Endodermal cell (in vitro differentiated cells): ENCODE data around the gene SYNJ2. TPM values are rescaled to one million over a fixed set of nuclear protein-coding genes. Genes with fewer than 3 reads are reported as not detected.
"Not testable (repeated sequence)": the region's sequence is repeated elsewhere in the genome, so short reads cannot be mapped to it uniquely, and the experiment has no call there.

ENCODE experiments used
- DNase-seq: peaks from one replicate; pipeline ENCODE4 v3.0.0-alpha.2; 2017
- H3K27ac ChIP-seq: 2 replicates; pipeline ENCODE4 v1.5.1; 2013; ENCODE audit warnings: mild to moderate bottlenecking, low read depth, low read length, moderate library complexity
- H3K27me3 ChIP-seq: 2 replicates; pipeline ENCODE4 v1.6.1; 2013; ENCODE audit warnings: mild to moderate bottlenecking, low read length, moderate library complexity; ENCODE audit not compliant: insufficient read depth, control insufficient read depth, poor library complexity, severe bottlenecking
- H3K36me3 ChIP-seq: 2 replicates; pipeline ENCODE4 v1.7.0; 2013; ENCODE audit warnings: mild to moderate bottlenecking, low read length, moderate library complexity; ENCODE audit not compliant: control insufficient read depth, insufficient read depth
- H3K4me1 ChIP-seq: one replicate; pipeline ENCODE4 v1.7.0; 2013; ENCODE audit warnings: low read length; ENCODE audit not compliant: control insufficient read depth, insufficient read depth
- H3K4me3 ChIP-seq: 2 replicates; pipeline ENCODE4 v1.5.1; 2013; ENCODE audit warnings: mild to moderate bottlenecking, low read length, moderate library complexity
- H3K9ac ChIP-seq: 2 replicates; pipeline ENCODE4 v1.6.1; 2013; ENCODE audit warnings: mild to moderate bottlenecking, low read length, moderate library complexity; ENCODE audit not compliant: poor library complexity, severe bottlenecking; ENCODE audit errors: extremely low read depth
- H3K9me3 ChIP-seq: 2 replicates; pipeline ENCODE4 v1.6.1; 2013; ENCODE audit warnings: mild to moderate bottlenecking, low read length, moderate library complexity; ENCODE audit not compliant: control insufficient read depth
- H3K27ac Mint-ChIP-seq: 2 replicates; pipeline ENCODE4 v1.8.0; 2020; ENCODE audit warnings: mixed read lengths
- H3K27me3 Mint-ChIP-seq: 2 replicates; pipeline ENCODE4 v1.8.0; 2021; ENCODE audit warnings: mild to moderate bottlenecking, mixed read lengths; ENCODE audit not compliant: insufficient read depth
- H3K36me3 Mint-ChIP-seq: 2 replicates; pipeline ENCODE4 v1.8.0; 2020; ENCODE audit warnings: low read depth, mixed read lengths
- H3K4me1 Mint-ChIP-seq: 2 replicates; pipeline ENCODE4 v1.8.0; 2020; ENCODE audit warnings: mixed read lengths
- H3K4me3 Mint-ChIP-seq: 2 replicates; pipeline ENCODE4 v1.8.0; 2020; ENCODE audit warnings: mild to moderate bottlenecking, moderate library complexity, mixed read lengths
- H3K9me3 Mint-ChIP-seq: 2 replicates; pipeline ENCODE4 v1.8.0; 2020; ENCODE audit warnings: mild to moderate bottlenecking, mixed read lengths
- CTCF ChIP-seq: fragments of 200-600 bp; sonication (generic); conservative IDR thresholded peaks from 2 replicates; pipeline ENCODE4 v1.5.0; 2021; ENCODE audit warnings: antibody characterized with exemption, mild to moderate bottlenecking
- WGBS, 2 experiments: methylation state at CpG; one replicate each; pipeline versions ENCODE4 v1.1.5 to v1.1.7; 2013; ENCODE audit warnings: missing lambda C conversion rate in 2 of 2, mixed read lengths in 1 of 2; ENCODE audit not compliant: insufficient coverage in 1 of 2, insufficient read length in 1 of 2; 5-methylcytosine and 5-hydroxymethylcytosine counted together
- total RNA-seq, 2 donors: library from RNA; stranded (reverse); fragmentation: NEBNext Ultra II Directional in 1 of 2; extraction: Animal tissue kit (Norgen Biotek cat#: 25700) in 1 of 2; gene quantifications; 2 replicates in 1 of 2; 3 replicates in 1 of 2; pipeline ENCODE4 v1.2.1, GENCODE V29; 2021

The SYNJ2 gene
- total RNA-seq, 2 donors from 2014 or later = 21.2 to 32.8 TPM

- H3K9me3 ChIP-seq = no peaks in the 10 kb centered on the region
- TF ChIP-seq CTCF = no peak
- no peaks in the 10 kb centered on the region for H3K27me3 ChIP-seq
- peaks cover 10% of the 10 kb centered on the region for H3K4me1 ChIP-seq
- no peak for DNase-seq
- no peak overlapping the region for H3K9ac ChIP-seq
- Mint-ChIP-seq H3K4me3 (no peak overlapping the region), H3K27ac (no peak overlapping the region), H3K36me3 (peaks cover 67% of the 10 kb centered on the region), H3K9me3 (no peaks in the 10 kb centered on the region), H3K4me1 (peaks cover 5% of the 10 kb centered on the region), H3K27me3 (no peaks in the 10 kb centered on the region)
- no peak overlapping the region for H3K4me3 ChIP-seq
- H3K27ac ChIP-seq = no peak overlapping the region
- WGBS, 2 experiments = 80 to 89% methylated on average over 1 to 2 of the region's 3 CpGs
- H3K36me3 ChIP-seq = peaks cover 90% of the 10 kb centered on the region
Measured at GRCh38 chr6:157937318-157937717, 44.3 kb upstream of the SYNJ2 start.

- no peak overlapping the region for H3K27ac ChIP-seq
- no peaks in the 10 kb centered on the region for H3K27me3 ChIP-seq
- peaks cover 92% of the 10 kb centered on the region for H3K36me3 ChIP-seq
- H3K9me3 Mint-ChIP-seq = no peaks in the 10 kb centered on the region
- DNase-seq = no peak
- H3K4me3 Mint-ChIP-seq = no peak overlapping the region
- no peaks in the 10 kb centered on the region for H3K9me3 ChIP-seq
- 93 to 97% methylated on average over 5 to 6 of the region's 6 CpGs for WGBS, 2 experiments
- no peak overlapping the region for H3K27ac Mint-ChIP-seq
- peaks cover 66% of the 10 kb centered on the region for H3K36me3 Mint-ChIP-seq
- peaks cover 10% of the 10 kb centered on the region for H3K4me1 ChIP-seq
- no peak overlapping the region for H3K9ac ChIP-seq
- no peak for TF ChIP-seq CTCF
- peaks cover 5% of the 10 kb centered on the region for H3K4me1 Mint-ChIP-seq
- no peak overlapping the region for H3K4me3 ChIP-seq
- H3K27me3 Mint-ChIP-seq = no peaks in the 10 kb centered on the region
Measured at GRCh38 chr6:157937916-157938315, 43.7 kb upstream of the SYNJ2 start.

- H3K36me3 ChIP-seq = peaks cover 91% of the 10 kb centered on the region
- H3K27me3 Mint-ChIP-seq, H3K9me3 ChIP-seq, H3K9ac ChIP-seq, H3K4me3 Mint-ChIP-seq, H3K27me3 ChIP-seq, H3K9me3 Mint-ChIP-seq, H3K4me3 ChIP-seq, H3K27ac ChIP-seq, H3K4me1 Mint-ChIP-seq, DNase-seq: not testable (repeated sequence)
- H3K4me1 ChIP-seq = peaks cover 10% of the 10 kb centered on the region
- WGBS, 2 experiments = 94 to 96% methylated on average over 10 to 12 of the region's 12 CpGs
- Mint-ChIP-seq H3K27ac (peak overlapping the region; percentile 13), H3K36me3 (peaks cover 70% of the 10 kb centered on the region)
Measured at GRCh38 chr6:157940375-157941036, 41.2 kb upstream of the SYNJ2 start.
